ENCODE data around the gene ABCA12.

ABCA12 gene

GRCh38 chr2:214946949-214947348 is 191.5 kb downstream of the ABCA12 start:
- no peak for DNase-seq

- no peak for DNase-seq
Measured at GRCh38 chr2:214934006-214934405, 204.4 kb downstream of the ABCA12 start.

GRCh38 chr2:214904634-214905033 is 233.8 kb downstream of the ABCA12 start:
- DNase-seq = no peak

DNA sequence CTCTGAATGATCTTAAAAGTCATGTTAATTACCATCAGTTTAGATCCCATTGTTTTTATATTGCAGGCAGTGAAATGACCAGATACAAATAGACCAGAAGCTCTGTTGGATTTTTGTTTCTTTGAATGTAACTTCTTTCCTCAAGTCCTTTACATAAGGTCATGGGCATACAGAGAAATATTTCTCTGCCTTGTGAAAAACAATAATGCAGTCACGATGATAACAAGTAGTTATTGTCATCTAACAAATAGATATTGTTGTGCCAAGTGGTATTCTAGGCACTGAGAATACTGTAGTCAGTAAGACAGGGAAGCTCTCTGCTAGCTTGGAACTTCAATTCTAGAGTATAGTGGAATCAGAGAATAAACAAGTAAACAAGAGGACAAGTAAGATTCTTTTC is 234.2 kb downstream of the ABCA12 start:
- DNase-seq = no peak

DNA sequence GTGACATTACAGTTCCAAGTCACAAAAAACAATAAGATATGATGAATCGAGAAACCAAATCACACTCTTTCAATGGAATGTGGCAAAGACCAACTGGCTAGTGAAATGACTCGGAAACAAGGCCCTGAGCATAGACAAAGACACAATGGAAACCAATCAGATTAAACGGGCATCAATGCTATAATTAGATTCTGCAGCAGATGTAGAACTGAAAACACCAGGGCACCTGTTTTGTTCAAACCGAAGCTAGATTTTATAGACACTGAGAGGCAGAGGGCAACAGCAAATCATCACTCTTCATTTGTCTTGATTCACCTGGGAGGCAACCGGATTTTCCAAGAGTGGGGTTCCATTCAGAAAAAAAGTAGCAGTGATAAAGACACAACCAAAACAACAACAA is 236.1 kb downstream of the ABCA12 start:
- DNase-seq = no peak

DNA sequence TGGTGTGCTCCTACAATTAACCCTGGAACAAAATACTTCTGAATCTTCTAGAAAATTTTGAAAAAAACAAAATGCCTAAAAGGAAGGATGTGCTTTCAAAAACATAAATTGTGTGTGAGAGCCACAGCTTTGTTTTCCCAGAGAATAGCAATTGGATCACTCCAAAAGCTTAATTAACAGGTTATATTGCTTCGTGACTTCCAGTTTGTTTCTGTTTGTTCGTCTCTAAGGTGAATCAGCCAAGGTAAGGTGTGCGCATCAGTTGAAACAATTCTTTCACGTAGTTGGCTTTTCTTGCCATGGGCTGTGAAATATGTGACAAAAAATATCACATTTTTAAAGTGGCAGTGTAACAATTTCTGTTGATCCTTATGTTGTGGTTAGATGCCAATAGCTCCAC is 238.7 kb downstream of the ABCA12 start:
- no peak for DNase-seq

GRCh38 chr2:214896274-214896673 is 242.2 kb downstream of the ABCA12 start:
- DNase-seq = no peak

DNA sequence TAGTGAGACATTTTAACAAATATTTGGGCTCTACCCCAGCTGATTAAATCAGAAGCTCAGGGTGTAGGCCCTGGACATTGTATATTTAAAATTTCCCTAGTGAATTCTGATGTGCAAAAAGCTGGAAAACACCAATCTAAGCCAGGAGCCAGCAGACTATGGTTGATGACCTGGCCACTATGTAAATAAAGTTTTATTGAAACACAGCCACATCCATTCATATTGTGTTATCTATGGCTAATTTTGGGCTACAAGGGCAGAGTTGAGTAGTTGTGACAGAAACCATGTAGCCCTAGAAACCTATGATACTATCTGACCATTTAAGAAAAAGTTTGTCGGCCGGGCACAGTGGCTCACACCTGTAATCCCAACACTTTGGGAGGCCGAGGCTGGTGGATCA is 243.0 kb downstream of the ABCA12 start:
- DNase-seq = no peak

DNA sequence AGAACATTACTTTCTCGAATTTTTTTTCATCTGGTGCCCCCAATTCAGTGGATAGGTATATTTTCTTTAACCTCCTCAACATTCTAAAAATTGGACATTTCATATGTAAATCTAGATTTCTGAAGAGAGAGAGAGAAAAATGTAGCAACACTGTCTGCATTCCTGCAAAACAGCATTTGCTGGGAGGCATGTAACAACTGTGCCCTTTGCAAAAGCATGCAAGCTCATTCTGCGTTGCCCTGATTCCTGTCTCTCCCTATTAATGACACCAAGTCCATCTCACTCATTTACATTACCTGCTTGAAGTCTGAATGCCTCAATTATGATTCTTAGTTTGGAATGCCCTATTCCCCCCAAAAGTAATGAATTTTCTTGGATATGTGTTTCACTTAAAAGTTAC is 249.1 kb downstream of the ABCA12 start:
- DNase-seq = no peak

- DNase-seq = no peak
Measured at GRCh38 chr2:214881647-214882202, 256.7 kb downstream of the ABCA12 start.

All from activated gamma-delta T cell treated with Interleukin-2 at 50 U/mL for 16 hours (primary cell).